ENCODE data around the gene RNF213. TPM values are rescaled to one million over a fixed set of nuclear protein-coding genes. Genes with fewer than 3 reads are reported as not detected.

RNF213 gene
- total and polyA plus RNA-seq, 10 of the 15 experiments (the other 5 are each of a cell fraction or from before 2014, with no cell fraction given): 18.6 to 145 (median 65.8) TPM

DNA sequence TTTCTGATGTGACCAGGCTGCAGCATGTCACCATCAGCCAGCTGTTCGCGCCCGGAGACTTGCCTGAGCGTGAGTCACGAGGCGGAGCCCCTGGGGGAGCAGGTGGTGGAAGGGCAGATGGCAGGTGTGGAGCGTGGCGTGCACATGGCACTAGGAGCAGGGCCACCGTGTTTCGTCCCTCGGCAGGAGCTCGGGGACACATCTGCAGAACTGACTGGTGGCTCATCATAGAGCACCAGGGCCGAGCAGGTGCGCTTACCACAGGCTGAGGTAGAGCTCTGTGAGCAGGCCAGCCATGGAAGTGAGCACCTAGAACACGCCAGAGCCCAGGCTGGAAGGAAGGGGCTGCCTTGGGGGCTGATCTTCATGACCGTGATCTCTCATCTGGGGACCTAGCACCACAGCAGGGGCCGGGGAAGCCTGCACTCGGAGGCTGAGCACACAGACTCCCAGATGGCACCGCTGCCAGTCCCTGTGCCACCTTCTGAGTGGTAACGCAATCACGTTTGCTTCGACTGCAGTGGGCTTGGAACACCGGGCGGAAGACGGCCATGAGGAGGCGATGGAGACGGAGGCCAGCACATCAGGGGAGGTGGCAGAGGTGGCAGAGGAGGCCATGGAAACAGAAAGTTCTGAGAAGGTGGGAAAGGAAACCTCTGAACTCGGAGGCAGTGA, 92.5 kb downstream of the RNF213 start (continued):
- TF ChIP-seq, protein P1, sequence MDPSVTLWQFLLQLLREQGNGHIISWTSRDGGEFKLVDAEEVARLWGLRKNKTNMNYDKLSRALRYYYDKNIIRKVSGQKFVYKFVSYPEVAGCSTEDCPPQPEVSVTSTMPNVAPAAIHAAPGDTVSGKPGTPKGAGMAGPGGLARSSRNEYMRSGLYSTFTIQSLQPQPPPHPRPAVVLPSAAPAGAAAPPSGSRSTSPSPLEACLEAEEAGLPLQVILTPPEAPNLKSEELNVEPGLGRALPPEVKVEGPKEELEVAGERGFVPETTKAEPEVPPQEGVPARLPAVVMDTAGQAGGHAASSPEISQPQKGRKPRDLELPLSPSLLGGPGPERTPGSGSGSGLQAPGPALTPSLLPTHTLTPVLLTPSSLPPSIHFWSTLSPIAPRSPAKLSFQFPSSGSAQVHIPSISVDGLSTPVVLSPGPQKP (IDR thresholded peaks at IDR 0.05; ENCODE audit: low read depth, low read length): no peak
- TF ChIP-seq CHD4 (IDR thresholded peaks at IDR 0.05) (no peak), MYC (IDR thresholded peaks at IDR 0.05; ENCODE audit: insufficient read depth, insufficient read length, insufficient replicate concordance, low read length, severe bottlenecking) (no peak), HCFC1 (IDR thresholded peaks at IDR 0.05; ENCODE audit: low read length) (no peak), HDAC6 (IDR thresholded peaks at IDR 0.05; ENCODE audit: unreplicated experiment) (no peak), BRCA1 (IDR thresholded peaks at IDR 0.05; ENCODE audit: low read depth, low read length) (no peak)
- TF ChIP-seq, protein P2, sequence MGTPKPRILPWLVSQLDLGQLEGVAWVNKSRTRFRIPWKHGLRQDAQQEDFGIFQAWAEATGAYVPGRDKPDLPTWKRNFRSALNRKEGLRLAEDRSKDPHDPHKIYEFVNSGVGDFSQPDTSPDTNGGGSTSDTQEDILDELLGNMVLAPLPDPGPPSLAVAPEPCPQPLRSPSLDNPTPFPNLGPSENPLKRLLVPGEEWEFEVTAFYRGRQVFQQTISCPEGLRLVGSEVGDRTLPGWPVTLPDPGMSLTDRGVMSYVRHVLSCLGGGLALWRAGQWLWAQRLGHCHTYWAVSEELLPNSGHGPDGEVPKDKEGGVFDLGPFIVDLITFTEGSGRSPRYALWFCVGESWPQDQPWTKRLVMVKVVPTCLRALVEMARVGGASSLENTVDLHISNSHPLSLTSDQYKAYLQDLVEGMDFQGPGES (IDR thresholded peaks at IDR 0.05): no peak

GRCh38 chr17:80353718-80354275, 93.1 kb downstream of the RNF213 start:
- Histone ChIP-seq H3K4me3 (no peak overlapping the region), H3K4me1 (ENCODE audit: control insufficient read depth, insufficient read depth, low read length) (no peaks in the 10 kb centered on the region), H3K27ac (ENCODE audit: control insufficient read depth, insufficient read depth) (no peak overlapping the region), H3K9ac (ENCODE audit: control insufficient read depth, insufficient read depth, low read length) (no peak overlapping the region), H3K36me3 (ENCODE audit: control insufficient read depth in 2 of 2, insufficient read depth in 2 of 2, low read length in 1 of 2) (peaks cover 34 to 46% of the 10 kb centered on the region in 2 experiments), H4K20me1 (ENCODE audit: control insufficient read depth, insufficient read depth) (no peaks in the 10 kb centered on the region), H2AFZ (ENCODE audit: control insufficient read depth, low read depth, low read length) (no peak overlapping the region), H3K79me2 (ENCODE audit: control insufficient read depth, insufficient read depth, low read length) (no peaks in the 10 kb centered on the region), H3K4me2 (ENCODE audit: control insufficient read depth, insufficient read depth) (no peak overlapping the region), H3K9me3 (replicated peaks; ENCODE audit: control insufficient read depth, insufficient read depth, low read length) (no peaks in the 10 kb centered on the region), H3K27me3 (replicated peaks in 1 of 2; ENCODE audit: control insufficient read depth in 2 of 2, insufficient read depth in 2 of 2, low read length in 1 of 2) (no peaks in the 10 kb centered on the region)
- ChIA-PET RAD21 (ENCODE audit: unreplicated experiment) (no interaction called here), POLR2A (no interaction called here), CTCF (no interaction called here), SMC1A (ENCODE audit: uncharacterized antibody, unreplicated experiment) (no interaction called here)
- intact Hi-C loops (cut with micrococcal nuclease; ENCODE audit: unreplicated experiment) (no loop called here), in situ Hi-C loops (cut with MboI) (no loop called here)
- BruUV-seq (replicated peaks): no TSS peak
- ATAC-seq (no peak), FAIRE-seq (no peak), DNase-seq (ENCODE audit: low read depth, low spot score) (no peak)
- WGBS (ENCODE audit: insufficient coverage, insufficient replicate concordance, low lambda C conversion rate, missing lambda C conversion rate): 97% methylated on average over 29 of the region's 29 CpGs
- TF ChIP-seq CHD4 (IDR thresholded peaks at IDR 0.05) (no peak), MTA3 (IDR thresholded peaks at IDR 0.05; ENCODE audit: borderline replicate concordance, low read length) (no peak), PAX8 (IDR thresholded peaks at IDR 0.05) (no peak), NR2C1 (IDR thresholded peaks at IDR 0.05) (no peak), IKZF2 (IDR thresholded peaks at IDR 0.05) (no peak), EED (IDR thresholded peaks at IDR 0.05; ENCODE audit: low read depth) (no peak), USF1 (IDR thresholded peaks at IDR 0.05; ENCODE audit: borderline replicate concordance, extremely low read length, insufficient read depth, low read depth, low read length) (no peak), DPF2 (IDR thresholded peaks at IDR 0.05) (no peak), BRCA1 (IDR thresholded peaks at IDR 0.05; ENCODE audit: low read depth, low read length) (no peak), PRDM15 (CRISPR knock-in tag; IDR thresholded peaks at IDR 0.05) (no peak), TAF1 (IDR thresholded peaks at IDR 0.05; ENCODE audit: borderline replicate concordance, low read depth, low read length) (no peak)

Data from GM12878 (cell line).